ENCODE data around the gene ADAM20.

ADAM20 gene

DNA sequence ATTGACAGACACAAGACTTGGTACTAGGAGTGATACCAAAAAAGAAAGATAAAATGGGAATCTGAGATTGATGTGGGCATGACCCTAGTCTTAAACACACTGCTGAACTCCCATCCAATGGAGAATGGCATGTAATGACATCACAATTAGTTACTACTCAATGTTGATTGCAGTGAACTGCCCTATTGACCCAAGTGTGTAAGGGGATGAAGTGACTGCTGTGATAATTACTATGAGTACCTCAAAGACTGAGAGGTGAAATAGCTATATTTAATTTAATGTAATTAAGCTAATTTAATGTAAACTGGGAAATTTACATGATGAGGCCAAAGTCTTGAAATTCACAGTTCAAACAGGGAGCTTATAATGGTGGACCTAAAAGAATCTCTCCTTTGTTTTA is at the start of gene ADAM20:
ADAM20 (minus strand) TSS at position 101 of the 400 bp plus-strand sequence. CDS start 10,247 bp downstream, outside the sequence.
- TF ChIP-seq, protein P1, sequence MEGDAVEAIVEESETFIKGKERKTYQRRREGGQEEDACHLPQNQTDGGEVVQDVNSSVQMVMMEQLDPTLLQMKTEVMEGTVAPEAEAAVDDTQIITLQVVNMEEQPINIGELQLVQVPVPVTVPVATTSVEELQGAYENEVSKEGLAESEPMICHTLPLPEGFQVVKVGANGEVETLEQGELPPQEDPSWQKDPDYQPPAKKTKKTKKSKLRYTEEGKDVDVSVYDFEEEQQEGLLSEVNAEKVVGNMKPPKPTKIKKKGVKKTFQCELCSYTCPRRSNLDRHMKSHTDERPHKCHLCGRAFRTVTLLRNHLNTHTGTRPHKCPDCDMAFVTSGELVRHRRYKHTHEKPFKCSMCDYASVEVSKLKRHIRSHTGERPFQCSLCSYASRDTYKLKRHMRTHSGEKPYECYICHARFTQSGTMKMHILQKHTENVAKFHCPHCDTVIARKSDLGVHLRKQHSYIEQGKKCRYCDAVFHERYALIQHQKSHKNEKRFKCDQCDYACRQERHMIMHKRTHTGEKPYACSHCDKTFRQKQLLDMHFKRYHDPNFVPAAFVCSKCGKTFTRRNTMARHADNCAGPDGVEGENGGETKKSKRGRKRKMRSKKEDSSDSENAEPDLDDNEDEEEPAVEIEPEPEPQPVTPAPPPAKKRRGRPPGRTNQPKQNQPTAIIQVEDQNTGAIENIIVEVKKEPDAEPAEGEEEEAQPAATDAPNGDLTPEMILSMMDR (IDR thresholded peaks at IDR 0.05), result no peak

DNA sequence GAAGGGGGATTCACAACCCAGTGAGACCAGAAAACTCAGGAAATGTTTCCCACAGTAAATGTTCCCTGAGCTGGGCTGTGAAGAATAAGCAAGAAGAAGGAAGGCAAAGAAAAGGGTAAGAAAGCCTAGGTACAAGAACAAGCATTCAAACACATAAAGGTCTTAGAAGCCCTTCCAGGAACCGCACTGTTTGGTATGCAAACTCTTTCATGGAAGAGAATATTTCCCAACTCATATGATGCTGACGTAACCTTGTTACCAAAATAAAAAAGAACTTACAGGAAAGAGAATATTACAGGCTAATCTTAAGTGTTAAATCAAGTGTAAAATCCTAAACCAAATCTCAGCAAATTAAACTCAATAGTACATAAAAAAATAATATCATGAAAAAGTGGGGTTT is 42.1 kb upstream of the ADAM20 start:
- TF ChIP-seq, protein P1 (IDR thresholded peaks at IDR 0.05), result no peak

DNA sequence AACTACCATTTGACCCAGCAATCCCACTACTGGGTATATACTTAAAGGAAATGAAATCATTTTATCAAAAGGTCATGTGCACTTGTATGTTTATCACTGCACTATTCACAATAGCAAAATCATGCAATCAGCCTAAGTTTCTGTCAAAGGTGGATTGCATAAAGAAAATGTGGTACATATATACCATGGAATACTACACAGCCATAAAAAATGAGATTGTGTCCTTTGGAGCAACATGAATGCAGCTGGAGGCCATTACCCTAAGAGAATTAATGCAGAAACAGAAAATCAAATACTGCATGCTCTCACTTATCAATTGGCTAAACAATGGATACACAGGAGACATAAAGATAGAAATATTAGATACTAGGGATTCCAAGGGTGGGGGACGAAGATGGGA is 38.2 kb upstream of the ADAM20 start:
- TF ChIP-seq, protein P1 (IDR thresholded peaks at IDR 0.05), result no peak

DNA sequence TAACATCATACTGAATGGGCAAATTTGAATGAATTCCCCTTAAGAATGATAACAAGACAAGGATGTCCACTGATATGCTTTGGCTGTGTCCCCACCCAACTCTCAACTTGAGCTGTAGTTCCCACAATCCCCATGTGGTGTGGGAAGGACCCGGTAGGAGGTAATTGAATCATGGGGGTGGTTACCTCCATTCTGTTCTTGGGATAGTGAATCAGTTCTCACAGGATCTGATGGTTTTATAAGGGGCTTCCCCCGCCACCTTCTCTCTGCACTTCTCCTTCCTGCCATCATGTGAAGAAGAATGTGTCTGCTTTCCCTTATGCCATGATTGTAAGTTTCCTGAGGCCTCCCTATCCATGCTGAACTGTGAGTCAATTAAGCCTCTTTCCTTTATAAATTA is 36.3 kb upstream of the ADAM20 start:
- TF ChIP-seq, protein P1 (IDR thresholded peaks at IDR 0.05), result no peak

DNA sequence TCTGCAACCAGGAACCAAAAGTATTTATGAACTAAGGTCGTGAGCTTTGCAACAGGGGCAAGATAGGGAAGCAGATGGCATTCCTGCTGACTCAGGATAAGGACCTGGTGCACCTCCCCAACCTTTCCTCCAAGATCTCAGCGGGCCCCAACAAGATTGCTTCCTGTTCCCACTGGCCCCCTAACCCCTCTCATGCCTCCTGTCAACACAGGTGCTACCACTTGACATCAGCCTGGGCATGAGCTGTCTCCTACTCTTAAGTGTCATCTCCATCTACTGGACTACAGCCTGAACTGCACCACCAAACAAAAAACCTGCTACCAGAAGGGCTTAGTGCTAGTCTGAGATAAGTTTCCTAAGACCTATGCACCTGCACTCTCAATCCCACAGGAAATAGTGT is 33.0 kb upstream of the ADAM20 start:
- TF ChIP-seq, protein P1 (IDR thresholded peaks at IDR 0.05), result peak; percentile 66

DNA sequence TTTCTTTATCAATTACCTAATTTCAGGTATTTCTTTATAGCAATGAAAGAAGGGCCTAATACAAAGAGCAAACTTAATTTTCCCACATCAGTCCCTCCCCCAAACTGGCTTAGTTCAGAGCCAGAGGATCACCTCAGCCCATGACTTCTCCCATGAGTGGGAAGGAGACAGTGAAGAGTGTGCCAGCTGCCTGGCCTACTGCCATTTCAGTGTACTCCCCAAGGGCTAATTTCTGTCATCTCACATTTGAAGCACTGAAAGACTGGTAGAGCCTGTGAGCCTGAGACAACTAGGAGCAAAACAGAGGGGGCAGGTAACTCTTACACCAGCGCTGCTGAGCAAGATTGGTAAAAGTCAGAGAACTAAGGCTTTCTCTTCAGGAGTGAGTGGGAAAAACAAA is 29.1 kb upstream of the ADAM20 start:
- TF ChIP-seq, protein P1 (IDR thresholded peaks at IDR 0.05), result no peak

DNA sequence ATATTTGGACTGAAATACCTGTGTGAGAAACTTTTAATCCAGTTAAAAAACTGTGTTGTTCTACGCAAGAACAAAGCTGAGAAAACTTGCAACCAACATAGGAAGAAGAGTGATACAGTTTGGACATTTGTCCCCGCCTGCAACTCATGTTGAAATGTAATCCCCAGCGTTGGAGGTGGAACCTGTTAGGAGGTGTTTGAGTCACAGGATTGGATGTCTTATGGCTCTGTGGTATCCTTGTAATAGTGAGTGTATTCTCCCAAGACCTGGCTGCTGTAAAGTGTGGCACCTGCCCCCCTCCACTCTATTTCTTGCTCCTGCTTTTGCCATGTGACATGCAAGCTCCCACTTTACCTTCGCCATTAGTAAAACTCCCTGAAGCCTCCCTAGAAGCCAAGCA is 28.6 kb upstream of the ADAM20 start:
- TF ChIP-seq, protein P1 (IDR thresholded peaks at IDR 0.05), result no peak

DNA sequence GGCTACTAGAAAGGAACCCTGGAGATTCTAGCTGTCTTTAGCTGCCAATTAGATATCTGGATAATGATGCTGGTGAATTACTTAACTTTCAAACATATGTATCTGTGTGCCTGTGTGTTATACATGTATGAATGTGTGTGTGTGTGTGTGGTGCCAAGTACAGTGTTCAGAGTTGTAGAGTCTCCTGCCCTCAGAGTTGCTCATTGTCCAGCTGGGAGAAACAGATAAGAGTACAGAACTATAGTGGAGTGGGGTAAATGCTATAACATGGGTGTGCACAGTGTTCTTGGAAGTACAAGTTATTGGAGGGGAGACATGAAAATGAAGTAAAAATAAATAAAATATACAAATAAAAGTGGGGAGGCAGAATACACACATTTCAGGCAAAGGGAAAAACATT is 23.6 kb upstream of the ADAM20 start:
- TF ChIP-seq, protein P1 (IDR thresholded peaks at IDR 0.05), result no peak
